Measurements from ENCODE around the gene TRDMT1.

The TRDMT1 gene

DNA sequence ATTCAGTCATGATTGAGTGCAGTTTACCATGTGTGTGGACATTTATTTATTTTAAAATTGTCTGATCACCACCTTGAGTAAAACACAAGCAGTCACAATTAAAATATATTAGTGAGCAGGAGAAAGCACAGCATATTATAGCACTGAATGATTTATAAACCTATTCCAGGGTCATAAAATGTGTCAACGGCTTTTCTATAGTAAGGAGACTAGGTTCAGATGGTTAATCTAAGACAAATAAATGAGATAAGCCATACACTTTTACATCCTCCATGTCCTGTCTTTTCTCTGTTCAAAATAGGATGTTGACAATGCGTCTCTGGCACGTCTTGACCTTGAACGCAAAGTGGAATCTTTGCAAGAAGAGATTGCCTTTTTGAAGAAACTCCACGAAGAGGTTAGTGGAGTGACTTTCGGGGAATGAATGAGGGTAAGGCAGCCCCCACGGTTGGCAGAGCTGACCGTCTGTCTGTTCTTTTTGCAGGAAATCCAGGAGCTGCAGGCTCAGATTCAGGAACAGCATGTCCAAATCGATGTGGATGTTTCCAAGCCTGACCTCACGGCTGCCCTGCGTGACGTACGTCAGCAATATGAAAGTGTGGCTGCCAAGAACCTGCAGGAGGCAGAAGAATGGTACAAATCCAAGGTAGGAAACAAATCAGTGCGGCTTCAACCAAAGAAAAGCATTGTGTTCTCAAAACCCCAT lies 32.0 kb upstream of the TRDMT1 start:
- Histone ChIP-seq H4K8ac (ENCODE audit: low read depth, low read length) (no peak overlapping the region), H3K14ac (ENCODE audit: low read length) (no peak overlapping the region), H3K4ac (ENCODE audit: low read depth, low read length) (no peak overlapping the region), H3K4me2 (ENCODE audit: low read length) (no peak overlapping the region), H3K27ac (ENCODE audit: low read depth, low read length) (no peak overlapping the region), H3K9me3 (ENCODE audit: insufficient read depth, low read depth, low read length) (no peaks in the 10 kb centered on the region), H3K4me3 (ENCODE audit: low read depth, low read length) (no peak overlapping the region), H3K18ac (ENCODE audit: low read length) (no peak overlapping the region), H3K79me2 (ENCODE audit: control insufficient read depth, insufficient read depth, low read length, poor library complexity) (peaks cover 7% of the 10 kb centered on the region), H2BK120ac (ENCODE audit: insufficient read depth, low read length, poor library complexity) (no peak overlapping the region), H3K27me3 (ENCODE audit: insufficient read depth, low read length) (no peaks in the 10 kb centered on the region), H3K9ac (ENCODE audit: low read length) (no peak overlapping the region), H4K91ac (ENCODE audit: low read depth, low read length) (no peak overlapping the region), H3K36me3 (ENCODE audit: control insufficient read depth in 1 of 2, insufficient read depth in 2 of 2, low read length in 2 of 2) (peaks cover 14 to 21% of the 10 kb centered on the region in 2 experiments), H2AK5ac (ENCODE audit: low read length) (no peak overlapping the region), H2AFZ (ENCODE audit: insufficient read depth, low read length, poor library complexity) (no peak overlapping the region), H4K12ac (ENCODE audit: low read depth, low read length) (no peak overlapping the region), H2BK5ac (ENCODE audit: low read depth, low read length, poor library complexity) (no peak overlapping the region), H3K79me1 (ENCODE audit: low read length) (peaks cover 14% of the 10 kb centered on the region), H3K23ac (ENCODE audit: low read length) (no peak overlapping the region), H3K4me1 (ENCODE audit: control insufficient read depth in 1 of 2, insufficient read depth in 2 of 2, low read length in 2 of 2) (peaks cover 0 to 10% of the 10 kb centered on the region in 2 experiments), H2BK12ac (ENCODE audit: low read length) (no peak overlapping the region)
- no peak for DNase-seq
- WGBS (ENCODE audit: extremely low coverage, insufficient coverage, insufficient read length), result no CpG with 5 or more reads among the region's 14 CpGs

GRCh38 chr10:17232276-17232960 lies 30.9 kb upstream of the TRDMT1 start:
- no CpG with 5 or more reads among the region's 3 CpGs for WGBS (ENCODE audit: extremely low coverage, insufficient coverage, insufficient read length)

GRCh38 chr10:17231788-17232187 lies 30.3 kb upstream of the TRDMT1 start:
- peaks cover 7% of the 10 kb centered on the region for H3K79me2 ChIP-seq (ENCODE audit: control insufficient read depth, insufficient read depth, low read length, poor library complexity)
- H3K4me2 ChIP-seq (ENCODE audit: low read length), result no peak overlapping the region
- H4K8ac ChIP-seq (ENCODE audit: low read depth, low read length), result no peak overlapping the region
- H3K27ac ChIP-seq (ENCODE audit: low read depth, low read length), result no peak overlapping the region
- no CpG with 5 or more reads among the region's 1 CpG for WGBS (ENCODE audit: extremely low coverage, insufficient coverage, insufficient read length)
- H2BK5ac ChIP-seq (ENCODE audit: low read depth, low read length, poor library complexity), result no peak overlapping the region
- H4K91ac ChIP-seq (ENCODE audit: low read depth, low read length), result no peak overlapping the region
- peaks cover under 1% of the 10 kb centered on the region for H3K27me3 ChIP-seq (ENCODE audit: insufficient read depth, low read length)
- H3K4ac ChIP-seq (ENCODE audit: low read depth, low read length), result no peak overlapping the region
- no peak overlapping the region for H2BK120ac ChIP-seq (ENCODE audit: insufficient read depth, low read length, poor library complexity)
- H3K9ac ChIP-seq (ENCODE audit: low read length), result no peak overlapping the region
- H3K23ac ChIP-seq (ENCODE audit: low read length), result no peak overlapping the region
- no peak for DNase-seq
- peaks cover 14 to 21% of the 10 kb centered on the region in 2 experiments for H3K36me3 ChIP-seq (ENCODE audit: control insufficient read depth in 1 of 2, insufficient read depth in 2 of 2, low read length in 2 of 2)
- H3K14ac ChIP-seq (ENCODE audit: low read length), result no peak overlapping the region
- H3K18ac ChIP-seq (ENCODE audit: low read length), result no peak overlapping the region
- no peak overlapping the region for H2AFZ ChIP-seq (ENCODE audit: insufficient read depth, low read length, poor library complexity)
- H3K9me3 ChIP-seq (ENCODE audit: insufficient read depth, low read depth, low read length), result peaks cover 1% of the 10 kb centered on the region
- H3K79me1 ChIP-seq (ENCODE audit: low read length), result peaks cover 15% of the 10 kb centered on the region
- peaks cover 3 to 11% of the 10 kb centered on the region in 2 experiments for H3K4me1 ChIP-seq (ENCODE audit: control insufficient read depth in 1 of 2, insufficient read depth in 2 of 2, low read length in 2 of 2)
- no peak overlapping the region for H2AK5ac ChIP-seq (ENCODE audit: low read length)
- no peak overlapping the region for H4K12ac ChIP-seq (ENCODE audit: low read depth, low read length)
- H2BK12ac ChIP-seq (ENCODE audit: low read length), result no peak overlapping the region
- H3K4me3 ChIP-seq (ENCODE audit: low read depth, low read length), result no peak overlapping the region

More at GRCh38 chr10:17232276-17232960, 30.9 kb upstream of the TRDMT1 start:
- no peak overlapping the region for H2AK5ac ChIP-seq (ENCODE audit: low read length)
- no peak overlapping the region for H3K4ac ChIP-seq (ENCODE audit: low read depth, low read length)
- H3K27ac ChIP-seq (ENCODE audit: low read depth, low read length), result no peak overlapping the region
- no peak overlapping the region for H2BK5ac ChIP-seq (ENCODE audit: low read depth, low read length, poor library complexity)
- no peak overlapping the region for H3K4me2 ChIP-seq (ENCODE audit: low read length)
- H4K8ac ChIP-seq (ENCODE audit: low read depth, low read length), result no peak overlapping the region
- H3K9me3 ChIP-seq (ENCODE audit: insufficient read depth, low read depth, low read length), result no peaks in the 10 kb centered on the region
- H3K79me1 ChIP-seq (ENCODE audit: low read length), result peaks cover 15% of the 10 kb centered on the region
- no peak overlapping the region for H4K12ac ChIP-seq (ENCODE audit: low read depth, low read length)
- DNase-seq, result no peak
- no peak overlapping the region for H4K91ac ChIP-seq (ENCODE audit: low read depth, low read length)
- no peak overlapping the region for H2BK120ac ChIP-seq (ENCODE audit: insufficient read depth, low read length, poor library complexity)
- H3K4me3 ChIP-seq (ENCODE audit: low read depth, low read length), result no peak overlapping the region
- H2BK12ac ChIP-seq (ENCODE audit: low read length), result no peak overlapping the region
- peaks cover 14 to 21% of the 10 kb centered on the region in 2 experiments for H3K36me3 ChIP-seq (ENCODE audit: control insufficient read depth in 1 of 2, insufficient read depth in 2 of 2, low read length in 2 of 2)
- peaks cover 3 to 10% of the 10 kb centered on the region in 2 experiments for H3K4me1 ChIP-seq (ENCODE audit: control insufficient read depth in 1 of 2, insufficient read depth in 2 of 2, low read length in 2 of 2)
- no peaks in the 10 kb centered on the region for H3K27me3 ChIP-seq (ENCODE audit: insufficient read depth, low read length)
- H2AFZ ChIP-seq (ENCODE audit: insufficient read depth, low read length, poor library complexity), result no peak overlapping the region
- H3K18ac ChIP-seq (ENCODE audit: low read length), result no peak overlapping the region
- H3K79me2 ChIP-seq (ENCODE audit: control insufficient read depth, insufficient read depth, low read length, poor library complexity), result peaks cover 7% of the 10 kb centered on the region
- H3K23ac ChIP-seq (ENCODE audit: low read length), result no peak overlapping the region
- H3K9ac ChIP-seq (ENCODE audit: low read length), result no peak overlapping the region
- no peak overlapping the region for H3K14ac ChIP-seq (ENCODE audit: low read length)

DNA sequence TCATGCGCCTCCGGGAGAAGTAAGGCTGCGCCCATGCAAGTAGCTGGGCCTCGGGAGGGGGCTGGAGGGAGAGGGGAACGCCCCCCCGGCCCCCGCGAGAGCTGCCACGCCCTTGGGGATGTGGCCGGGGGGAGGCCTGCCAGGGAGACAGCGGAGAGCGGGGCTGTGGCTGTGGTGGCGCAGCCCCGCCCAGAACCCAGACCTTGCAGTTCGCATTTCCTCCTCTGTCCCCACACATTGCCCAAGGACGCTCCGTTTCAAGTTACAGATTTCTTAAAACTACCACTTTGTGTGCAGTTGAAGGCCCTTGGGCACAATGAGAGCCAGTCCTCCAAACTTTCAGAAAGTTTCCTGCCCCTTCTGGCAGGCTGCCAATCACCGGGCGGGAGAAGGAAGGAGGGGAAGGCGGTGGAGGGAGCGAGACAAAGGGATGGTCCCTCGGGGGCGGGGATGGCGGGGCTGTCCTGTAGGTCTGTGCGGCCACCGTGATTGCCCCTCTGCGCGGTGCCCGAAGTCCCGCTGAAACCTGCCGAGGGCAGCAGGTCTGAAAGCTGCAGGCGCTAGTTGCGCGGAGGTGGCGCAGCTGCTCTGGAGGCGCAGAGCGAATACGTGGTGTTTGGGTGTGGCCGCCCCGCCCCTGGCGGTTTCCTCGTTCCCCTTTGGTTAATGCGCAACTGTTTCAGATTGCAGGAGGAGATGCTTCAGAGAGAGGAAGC lies 28.7 kb upstream of the TRDMT1 start:
- DNase-seq, result no peak
- no peak overlapping the region for H3K23ac ChIP-seq (ENCODE audit: low read length)
- H2BK120ac ChIP-seq (ENCODE audit: insufficient read depth, low read length, poor library complexity), result peak overlapping the region; percentile 13
- peaks cover 7% of the 10 kb centered on the region for H3K79me2 ChIP-seq (ENCODE audit: control insufficient read depth, insufficient read depth, low read length, poor library complexity)
- peak overlapping the region; percentile 62 for H3K18ac ChIP-seq (ENCODE audit: low read length)
- WGBS (ENCODE audit: extremely low coverage, insufficient coverage, insufficient read length), result no CpG with 5 or more reads among the region's 43 CpGs
- H3K4me2 ChIP-seq (ENCODE audit: low read length), result peak overlapping the region; percentile 73
- H4K91ac ChIP-seq (ENCODE audit: low read depth, low read length), result peak overlapping the region; percentile 9
- peak overlapping the region; percentile 28 for H3K4ac ChIP-seq (ENCODE audit: low read depth, low read length)
- peak overlapping the region; percentile 57 for H4K8ac ChIP-seq (ENCODE audit: low read depth, low read length)
- peak overlapping the region; percentile 89 for H3K4me3 ChIP-seq (ENCODE audit: low read depth, low read length)
- H2AK5ac ChIP-seq (ENCODE audit: low read length), result no peak overlapping the region
- no peak overlapping the region for H4K12ac ChIP-seq (ENCODE audit: low read depth, low read length)
- H2BK12ac ChIP-seq (ENCODE audit: low read length), result peak overlapping the region; percentile 8
- peaks cover 12 to 18% of the 10 kb centered on the region in 2 experiments for H3K36me3 ChIP-seq (ENCODE audit: control insufficient read depth in 1 of 2, insufficient read depth in 2 of 2, low read length in 2 of 2)
- peaks cover 3 to 12% of the 10 kb centered on the region in 2 experiments for H3K4me1 ChIP-seq (ENCODE audit: control insufficient read depth in 1 of 2, insufficient read depth in 2 of 2, low read length in 2 of 2)
- H3K27me3 ChIP-seq (ENCODE audit: insufficient read depth, low read length), result peaks cover 2% of the 10 kb centered on the region
- peaks cover 15% of the 10 kb centered on the region for H3K79me1 ChIP-seq (ENCODE audit: low read length)
- no peak overlapping the region for H2BK5ac ChIP-seq (ENCODE audit: low read depth, low read length, poor library complexity)
- H3K27ac ChIP-seq (ENCODE audit: low read depth, low read length), result peak overlapping the region; percentile 7
- H3K9ac ChIP-seq (ENCODE audit: low read length), result peak overlapping the region; percentile 81
- peak overlapping the region; percentile 38 for H2AFZ ChIP-seq (ENCODE audit: insufficient read depth, low read length, poor library complexity)
- H3K14ac ChIP-seq (ENCODE audit: low read length), result peak overlapping the region; percentile 5
- H3K9me3 ChIP-seq (ENCODE audit: insufficient read depth, low read depth, low read length), result peaks cover 2% of the 10 kb centered on the region

All from trophoblast cell (in vitro differentiated cells and primary cell).